HepG2 (cell line): Measurements from ENCODE around the gene WIF1. TPM values are rescaled to one million over a fixed set of nuclear protein-coding genes. Genes with fewer than 3 reads are reported as not detected.

Source experiments
- ATAC-seq: fragments of 200-7000 bp; cut with Tn5 transposase; 3 replicates; pipeline ENCODE4 v1.9.1; 2020; ENCODE audit warnings: mild to moderate bottlenecking, moderate library complexity
- BruUV-seq: library from RNA; stranded (reverse); fragments of 400-500 nt; replicated peaks from 2 replicates; lab custom pipeline; 2021; lab: Mats Ljungman, UMichigan
- CTCF ChIA-PET: fragments of 300-600 bp; formaldehyde crosslinking; extraction: SDS; loops from one replicate; lab custom pipeline; 2021; ENCODE audit warnings: low total read pairs, inconsistent platforms, low intra/inter-chr PET ratio; lab: Yijun Ruan, JAX
- POLR2A ChIA-PET: fragments of 350-600 bp; sonication (Branson Sonifier 250); formaldehyde crosslinking; loops from one replicate; lab custom pipeline; 2020; ENCODE audit warnings: antibody characterized with exemption, inconsistent platforms; lab: Yijun Ruan, JAX
- DNase-seq: peaks from one replicate; pipeline ENCODE4 v3.0.0-alpha.2; 2015; ENCODE audit warnings: low spot score
- FAIRE-seq: peaks from 3 replicates; lab custom pipeline; 2011; peaks lifted over from hg19 to GRCh38; lab: Jason Lieb, UNC
- H2AFZ ChIP-seq: one replicate; pipeline ENCODE4 v1.6.1; 2011; ENCODE audit warnings: low read length, inconsistent platforms
- H3K27ac ChIP-seq: fragments of 300-600 bp; 3 replicates; pipeline ENCODE4 v1.8.0; 2011; ENCODE audit warnings: mixed run types, mild to moderate bottlenecking, mixed read lengths, low read length, inconsistent platforms; ENCODE audit not compliant: insufficient read depth; ENCODE audit errors: extremely low read length
- H3K27me3 ChIP-seq, 2 experiments: fragments of 200-600 bp in 1 of 2; 2 replicates in 1 of 2; 3 replicates in 1 of 2; pipeline versions ENCODE4 v1.6.0 to v1.8.0; 2011; ENCODE audit warnings: low read length in 2 of 2, mild to moderate bottlenecking in 2 of 2, moderate library complexity in 2 of 2, inconsistent platforms in 1 of 2; ENCODE audit not compliant: insufficient read depth in 2 of 2, control insufficient read depth in 1 of 2
- H3K36me3 ChIP-seq, 2 experiments: fragments of 200-600 bp in 1 of 2; replicated peaks in 1 of 2; 2 replicates in 1 of 2; 3 replicates in 1 of 2; pipeline versions ENCODE4 v1.5.1 to v1.8.0; 2011; ENCODE audit warnings: low read length in 2 of 2, inconsistent platforms in 1 of 2; ENCODE audit not compliant: insufficient read depth in 2 of 2, control insufficient read depth in 1 of 2
- H3K4me1 ChIP-seq: 2 replicates; pipeline ENCODE4 v1.5.1; 2012; ENCODE audit warnings: low read length, inconsistent platforms; ENCODE audit not compliant: insufficient read depth
- H3K4me2 ChIP-seq: 2 replicates; pipeline ENCODE4 v1.6.0; 2011; ENCODE audit warnings: low read depth, low read length, inconsistent platforms
- H3K4me3 ChIP-seq, 3 experiments: fragments of 200-600 bp in 1 of 3; sonication (generic), shearing (Covaris generic) in 1 of 3; replicated peaks in 1 of 3; 2 replicates each; pipeline ENCODE4 v1.5.1; 2011 to 2016; ENCODE audit warnings: low read length in 3 of 3, inconsistent platforms in 2 of 3, low read depth in 2 of 3, mild to moderate bottlenecking in 2 of 3, control low read depth in 1 of 3, mixed read lengths in 1 of 3; ENCODE audit not compliant: insufficient read depth in 1 of 3
- H3K79me2 ChIP-seq: one replicate; pipeline ENCODE4 v1.6.1; 2011; ENCODE audit warnings: low read length, inconsistent platforms; ENCODE audit not compliant: insufficient read depth
- H3K9ac ChIP-seq: 2 replicates; pipeline ENCODE4 v1.6.0; 2011; ENCODE audit warnings: mild to moderate bottlenecking, low read depth, low read length, inconsistent platforms; ENCODE audit not compliant: insufficient read depth
- H3K9me3 ChIP-seq: 2 replicates; pipeline ENCODE4 v1.5.1; 2012; ENCODE audit warnings: mild to moderate bottlenecking, low read length
- H4K20me1 ChIP-seq: 2 replicates; pipeline ENCODE4 v1.6.0; 2011; ENCODE audit warnings: inconsistent platforms, mild to moderate bottlenecking, low read length, moderate library complexity; ENCODE audit not compliant: insufficient read depth
- HMG20B ChIP-seq: conservative IDR thresholded peaks from 2 replicates; pipeline ENCODE4 v1.6.1; 2016; ENCODE audit warnings: missing genetic modification reagents, missing compliant biosample characterization
- STAG1 ChIP-seq: sonication (generic); formaldehyde crosslinking; IDR thresholded peaks from 2 replicates; pipeline ENCODE4 v1.4.0; 2020; ENCODE audit warnings: missing genetic modification reagents
- WGBS: methylation state at CpG from one replicate; pipeline ENCODE4 v1.1.6; 2017; ENCODE audit warnings: low lambda C conversion rate; 5-methylcytosine and 5-hydroxymethylcytosine counted together
- in situ Hi-C: cut with HindIII; loops from 2 replicates; pipeline ENCODE4 v1.10.0; 2017; ENCODE audit warnings: low pct_unique_long_range_greater_than_20kb; ENCODE audit not compliant: extremely low pct_ligation_motif_present
- intact Hi-C: fragments of 100-400 bp; cut with micrococcal nuclease; formaldehyde crosslinking; loops from one replicate; pipeline ENCODE4 v1.10.0; 2022; ENCODE audit not compliant: unreplicated experiment
- polyA plus RNA-seq, 8 experiments: library from polyadenylated mRNA; depleted of rRNA in 3 of 8; stranded (reverse) in 7 of 8; unstranded in 1 of 8; fragments of >200 nt; fragmentation: Illumina TruSeq in 4 of 8; extraction: Trizol in 4 of 8; gene quantifications; 2 replicates each; pipeline versions ENCODE4 v1.2.1 to v1.2.3, GENCODE V29; 2011 to 2016; ENCODE audit warnings: low read depth in 4 of 8, missing spikeins in 1 of 8, mixed read lengths in 1 of 8; ENCODE audit not compliant: insufficient read depth in 1 of 8
- total RNA-seq, 5 experiments: library from RNA; depleted of rRNA; stranded (reverse); fragments of >200 nt; fragmentation: Illumina TruSeq; extraction: Trizol; gene quantifications; 2 replicates each; pipeline ENCODE4 v1.2.3, GENCODE V29; 2016; ENCODE audit warnings: low read depth in 1 of 5
- TF ChIP-seq, protein P1 (sequence below): sonication (generic); formaldehyde crosslinking; IDR thresholded peaks from 2 replicates; pipeline ENCODE4 v1.5.1; 2020; ENCODE audit warnings: mild to moderate bottlenecking, missing genetic modification reagents, moderate library complexity
- TF ChIP-seq, protein P2 (sequence below): sonication (generic); formaldehyde crosslinking; IDR thresholded peaks from 2 replicates; pipeline ENCODE4 v1.9.0; 2021; ENCODE audit warnings: missing genetic modification reagents, borderline replicate concordance

Gene WIF1
- total and polyA plus RNA-seq, 2 of the 13 experiments (the other 11 are each of a cell fraction or from before 2014, with no cell fraction given) = not detected

DNA sequence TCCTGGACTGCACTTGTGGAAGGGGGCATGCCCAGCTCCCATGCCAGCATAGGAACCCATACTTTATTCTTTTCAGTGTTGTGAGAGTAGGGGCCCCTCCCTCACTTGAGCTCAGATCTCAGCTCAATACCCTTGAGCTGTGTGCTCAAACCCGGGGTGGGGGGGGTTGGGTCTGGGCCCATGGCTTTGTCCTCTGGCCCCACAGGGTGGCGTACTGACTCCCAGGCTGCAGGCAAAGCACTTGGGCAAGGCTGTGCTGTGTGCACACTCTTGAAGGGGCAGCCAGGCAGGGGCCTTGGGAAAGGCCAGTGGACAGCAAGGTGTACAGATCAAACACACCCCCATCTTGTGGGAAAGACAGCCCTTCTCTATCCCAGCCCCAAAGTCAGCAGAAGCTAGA, 81.8 kb downstream of the WIF1 start:
- Histone ChIP-seq H3K4me2 (no peak overlapping the region), H3K27me3 (no peaks in the 10 kb centered on the region; a peak in 1 of 5 replicates), H3K27ac (no peak overlapping the region), H3K4me1 (no peaks in the 10 kb centered on the region), H3K9me3 (no peaks in the 10 kb centered on the region), H3K79me2 (no peaks in the 10 kb centered on the region), H3K4me3 (no peak overlapping the region), H3K36me3 (no peaks in the 10 kb centered on the region), H3K9ac (no peak overlapping the region), H2AFZ (no peak overlapping the region), H4K20me1 (no peaks in the 10 kb centered on the region)
- CTCF ChIA-PET = no interaction called here
- no CpG with 5 or more reads among the region's 2 CpGs for WGBS
- DNase-seq (no peak), ATAC-seq (no peak; the same call in 2 of the 3 replicates), FAIRE-seq (no peak)
- intact Hi-C loops = no loop called here
- BruUV-seq = no TSS peak
- POLR2A ChIA-PET = no interaction called here
- in situ Hi-C loops = no loop called here
- TF ChIP-seq, protein P1, sequence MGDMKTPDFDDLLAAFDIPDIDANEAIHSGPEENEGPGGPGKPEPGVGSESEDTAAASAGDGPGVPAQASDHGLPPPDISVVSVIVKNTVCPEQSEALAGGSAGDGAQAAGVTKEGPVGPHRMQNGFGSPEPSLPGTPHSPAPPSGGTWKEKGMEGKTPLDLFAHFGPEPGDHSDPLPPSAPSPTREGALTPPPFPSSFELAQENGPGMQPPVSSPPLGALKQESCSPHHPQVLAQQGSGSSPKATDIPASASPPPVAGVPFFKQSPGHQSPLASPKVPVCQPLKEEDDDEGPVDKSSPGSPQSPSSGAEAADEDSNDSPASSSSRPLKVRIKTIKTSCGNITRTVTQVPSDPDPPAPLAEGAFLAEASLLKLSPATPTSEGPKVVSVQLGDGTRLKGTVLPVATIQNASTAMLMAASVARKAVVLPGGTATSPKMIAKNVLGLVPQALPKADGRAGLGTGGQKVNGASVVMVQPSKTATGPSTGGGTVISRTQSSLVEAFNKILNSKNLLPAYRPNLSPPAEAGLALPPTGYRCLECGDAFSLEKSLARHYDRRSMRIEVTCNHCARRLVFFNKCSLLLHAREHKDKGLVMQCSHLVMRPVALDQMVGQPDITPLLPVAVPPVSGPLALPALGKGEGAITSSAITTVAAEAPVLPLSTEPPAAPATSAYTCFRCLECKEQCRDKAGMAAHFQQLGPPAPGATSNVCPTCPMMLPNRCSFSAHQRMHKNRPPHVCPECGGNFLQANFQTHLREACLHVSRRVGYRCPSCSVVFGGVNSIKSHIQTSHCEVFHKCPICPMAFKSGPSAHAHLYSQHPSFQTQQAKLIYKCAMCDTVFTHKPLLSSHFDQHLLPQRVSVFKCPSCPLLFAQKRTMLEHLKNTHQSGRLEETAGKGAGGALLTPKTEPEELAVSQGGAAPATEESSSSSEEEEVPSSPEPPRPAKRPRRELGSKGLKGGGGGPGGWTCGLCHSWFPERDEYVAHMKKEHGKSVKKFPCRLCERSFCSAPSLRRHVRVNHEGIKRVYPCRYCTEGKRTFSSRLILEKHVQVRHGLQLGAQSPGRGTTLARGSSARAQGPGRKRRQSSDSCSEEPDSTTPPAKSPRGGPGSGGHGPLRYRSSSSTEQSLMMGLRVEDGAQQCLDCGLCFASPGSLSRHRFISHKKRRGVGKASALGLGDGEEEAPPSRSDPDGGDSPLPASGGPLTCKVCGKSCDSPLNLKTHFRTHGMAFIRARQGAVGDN (CRISPR knock-in tag) = no peak
- TF ChIP-seq, protein P2, sequence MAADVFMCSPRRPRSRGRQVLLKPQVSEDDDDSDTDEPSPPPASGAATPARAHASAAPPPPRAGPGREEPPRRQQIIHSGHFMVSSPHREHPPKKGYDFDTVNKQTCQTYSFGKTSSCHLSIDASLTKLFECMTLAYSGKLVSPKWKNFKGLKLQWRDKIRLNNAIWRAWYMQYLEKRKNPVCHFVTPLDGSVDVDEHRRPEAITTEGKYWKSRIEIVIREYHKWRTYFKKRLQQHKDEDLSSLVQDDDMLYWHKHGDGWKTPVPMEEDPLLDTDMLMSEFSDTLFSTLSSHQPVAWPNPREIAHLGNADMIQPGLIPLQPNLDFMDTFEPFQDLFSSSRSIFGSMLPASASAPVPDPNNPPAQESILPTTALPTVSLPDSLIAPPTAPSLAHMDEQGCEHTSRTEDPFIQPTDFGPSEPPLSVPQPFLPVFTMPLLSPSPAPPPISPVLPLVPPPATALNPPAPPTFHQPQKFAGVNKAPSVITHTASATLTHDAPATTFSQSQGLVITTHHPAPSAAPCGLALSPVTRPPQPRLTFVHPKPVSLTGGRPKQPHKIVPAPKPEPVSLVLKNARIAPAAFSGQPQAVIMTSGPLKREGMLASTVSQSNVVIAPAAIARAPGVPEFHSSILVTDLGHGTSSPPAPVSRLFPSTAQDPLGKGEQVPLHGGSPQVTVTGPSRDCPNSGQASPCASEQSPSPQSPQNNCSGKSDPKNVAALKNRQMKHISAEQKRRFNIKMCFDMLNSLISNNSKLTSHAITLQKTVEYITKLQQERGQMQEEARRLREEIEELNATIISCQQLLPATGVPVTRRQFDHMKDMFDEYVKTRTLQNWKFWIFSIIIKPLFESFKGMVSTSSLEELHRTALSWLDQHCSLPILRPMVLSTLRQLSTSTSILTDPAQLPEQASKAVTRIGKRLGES (CRISPR knock-in tag) = no peak
- TF ChIP-seq HMG20B (CRISPR knock-in tag) = no peak
- peak; percentile 5; the same call in 1 of the 2 replicates for TF ChIP-seq STAG1 (CRISPR knock-in tag)
